DOHH2 (cell line): ENCODE measurements around the gene MYL4.
A peak's percentile ranks its signal among the peaks of the same experiment; 100 is the strongest.

Source experiments
- H3F3A ChIP-seq: fragments of 200-600 bp; sonication (generic), shearing (Covaris generic); 2 replicates; pipeline ENCODE4 v1.6.0; 2016; ENCODE audit warnings: antibody characterized with exemption, mild to moderate bottlenecking; ENCODE audit not compliant: control insufficient read depth, insufficient read depth
- H3K27ac ChIP-seq: fragments of 200-600 bp; sonication (generic); 2 replicates; pipeline ENCODE4 v1.5.1; 2014; ENCODE audit warnings: low read depth, mild to moderate bottlenecking, low read length, moderate library complexity
- H3K27me3 ChIP-seq: fragments of 200-600 bp; sonication (generic); 2 replicates; pipeline ENCODE4 v1.6.1; 2014; ENCODE audit warnings: mild to moderate bottlenecking, low read length, mixed read lengths; ENCODE audit not compliant: control insufficient read depth
- H3K36me3 ChIP-seq: fragments of 200-600 bp; sonication (generic); 2 replicates; pipeline ENCODE4 v1.6.1; 2014; ENCODE audit warnings: mild to moderate bottlenecking, low read length, moderate library complexity, mixed read lengths; ENCODE audit not compliant: control insufficient read depth
- H3K4me1 ChIP-seq: fragments of 200-600 bp; sonication (generic); 2 replicates; pipeline ENCODE4 v1.6.1; 2014; ENCODE audit warnings: mild to moderate bottlenecking, low read length, mixed read lengths; ENCODE audit not compliant: control insufficient read depth
- H3K4me2 ChIP-seq: fragments of 200-600 bp; sonication (generic); 2 replicates; pipeline ENCODE4 v1.6.0; 2014; ENCODE audit warnings: mild to moderate bottlenecking, low read length, moderate library complexity
- H3K4me3 ChIP-seq: fragments of 200-600 bp; sonication (generic); 2 replicates; pipeline ENCODE4 v1.5.1; 2014; ENCODE audit warnings: mild to moderate bottlenecking, low read length, mixed read lengths
- H3K79me2 ChIP-seq: fragments of 200-600 bp; sonication (generic); 2 replicates; pipeline ENCODE4 v1.6.1; 2014; ENCODE audit warnings: mild to moderate bottlenecking, low read length, mixed read lengths; ENCODE audit not compliant: control insufficient read depth
- H3K9me2 ChIP-seq: fragments of 200-600 bp; sonication (generic); replicated peaks from 2 replicates; pipeline ENCODE4 v1.6.1; 2014; ENCODE audit warnings: mild to moderate bottlenecking, low read length, mixed read lengths; ENCODE audit not compliant: control insufficient read depth
- H3K9me3 ChIP-seq: fragments of 200-600 bp; sonication (generic); 2 replicates; pipeline ENCODE4 v1.6.1; 2014; ENCODE audit warnings: antibody characterized with exemption, low read length, mixed read lengths; ENCODE audit not compliant: control insufficient read depth, insufficient read depth
- H4K20me1 ChIP-seq: fragments of 200-600 bp; sonication (generic); 2 replicates; pipeline ENCODE4 v1.6.0; 2014; ENCODE audit warnings: low read depth, mild to moderate bottlenecking, antibody characterized with exemption, low read length, moderate library complexity; ENCODE audit not compliant: control insufficient read depth, insufficient read depth
- EZH2phosphoT487 ChIP-seq: fragments of 200-600 bp; sonication (generic); IDR thresholded peaks from 2 replicates; pipeline ENCODE4 v1.6.1; 2017; ENCODE audit warnings: borderline replicate concordance, mild to moderate bottlenecking, antibody characterized with exemption, low read length, moderate library complexity, mixed read lengths
- TF ChIP-seq, protein P1 (sequence below): fragments of 200-600 bp; sonication (generic); IDR thresholded peaks from one replicate; pipeline ENCODE4 v1.5.1; 2014; ENCODE audit warnings: antibody characterized with exemption, mild to moderate bottlenecking, low read depth, low read length; ENCODE audit not compliant: poor library complexity, severe bottlenecking

Gene MYL4

DNA sequence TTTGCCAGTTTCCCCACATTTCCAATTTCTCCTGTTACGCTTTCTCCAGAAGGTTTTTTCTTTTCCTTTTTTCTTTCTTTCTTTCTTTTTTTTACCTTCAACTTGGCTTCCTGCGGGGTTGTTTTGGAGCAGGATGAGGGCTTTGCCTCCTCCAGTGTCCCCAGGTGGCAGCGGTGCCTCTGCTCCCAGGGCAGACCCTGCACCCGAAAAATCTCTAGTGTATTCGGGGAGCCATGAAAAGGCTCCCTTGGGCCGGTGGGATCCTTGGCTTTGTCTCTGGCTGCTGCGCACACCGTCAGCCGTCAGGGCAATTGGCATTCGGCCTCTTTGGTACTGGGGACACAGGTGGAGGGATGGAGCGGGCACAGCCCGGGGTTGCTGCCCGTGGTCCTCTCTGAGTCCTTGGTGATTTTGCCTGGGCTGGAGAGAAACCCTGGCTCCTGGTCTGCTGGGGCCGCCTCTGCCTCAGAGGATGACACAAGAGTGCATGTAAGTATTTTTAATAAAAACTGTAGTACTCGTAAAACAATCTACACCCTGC, 45.3 kb downstream of the MYL4 start:
- Histone ChIP-seq H3K4me2 (peak overlapping the region; percentile 91), H3K27ac (no peak overlapping the region), H3K4me3 (peak overlapping the region; percentile 75), H3K9me3 (no peaks in the 10 kb centered on the region), H4K20me1 (no peaks in the 10 kb centered on the region), H3K9me2 (no peaks in the 10 kb centered on the region), H3K79me2 (no peaks in the 10 kb centered on the region), H3F3A (no peaks in the 10 kb centered on the region), H3K27me3 (peaks cover 54% of the 10 kb centered on the region), H3K36me3 (no peaks in the 10 kb centered on the region), H3K4me1 (peaks cover 11% of the 10 kb centered on the region)
- TF ChIP-seq EZH2phosphoT487: no peak
- TF ChIP-seq, protein P1, sequence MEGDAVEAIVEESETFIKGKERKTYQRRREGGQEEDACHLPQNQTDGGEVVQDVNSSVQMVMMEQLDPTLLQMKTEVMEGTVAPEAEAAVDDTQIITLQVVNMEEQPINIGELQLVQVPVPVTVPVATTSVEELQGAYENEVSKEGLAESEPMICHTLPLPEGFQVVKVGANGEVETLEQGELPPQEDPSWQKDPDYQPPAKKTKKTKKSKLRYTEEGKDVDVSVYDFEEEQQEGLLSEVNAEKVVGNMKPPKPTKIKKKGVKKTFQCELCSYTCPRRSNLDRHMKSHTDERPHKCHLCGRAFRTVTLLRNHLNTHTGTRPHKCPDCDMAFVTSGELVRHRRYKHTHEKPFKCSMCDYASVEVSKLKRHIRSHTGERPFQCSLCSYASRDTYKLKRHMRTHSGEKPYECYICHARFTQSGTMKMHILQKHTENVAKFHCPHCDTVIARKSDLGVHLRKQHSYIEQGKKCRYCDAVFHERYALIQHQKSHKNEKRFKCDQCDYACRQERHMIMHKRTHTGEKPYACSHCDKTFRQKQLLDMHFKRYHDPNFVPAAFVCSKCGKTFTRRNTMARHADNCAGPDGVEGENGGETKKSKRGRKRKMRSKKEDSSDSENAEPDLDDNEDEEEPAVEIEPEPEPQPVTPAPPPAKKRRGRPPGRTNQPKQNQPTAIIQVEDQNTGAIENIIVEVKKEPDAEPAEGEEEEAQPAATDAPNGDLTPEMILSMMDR: no peak

DNA sequence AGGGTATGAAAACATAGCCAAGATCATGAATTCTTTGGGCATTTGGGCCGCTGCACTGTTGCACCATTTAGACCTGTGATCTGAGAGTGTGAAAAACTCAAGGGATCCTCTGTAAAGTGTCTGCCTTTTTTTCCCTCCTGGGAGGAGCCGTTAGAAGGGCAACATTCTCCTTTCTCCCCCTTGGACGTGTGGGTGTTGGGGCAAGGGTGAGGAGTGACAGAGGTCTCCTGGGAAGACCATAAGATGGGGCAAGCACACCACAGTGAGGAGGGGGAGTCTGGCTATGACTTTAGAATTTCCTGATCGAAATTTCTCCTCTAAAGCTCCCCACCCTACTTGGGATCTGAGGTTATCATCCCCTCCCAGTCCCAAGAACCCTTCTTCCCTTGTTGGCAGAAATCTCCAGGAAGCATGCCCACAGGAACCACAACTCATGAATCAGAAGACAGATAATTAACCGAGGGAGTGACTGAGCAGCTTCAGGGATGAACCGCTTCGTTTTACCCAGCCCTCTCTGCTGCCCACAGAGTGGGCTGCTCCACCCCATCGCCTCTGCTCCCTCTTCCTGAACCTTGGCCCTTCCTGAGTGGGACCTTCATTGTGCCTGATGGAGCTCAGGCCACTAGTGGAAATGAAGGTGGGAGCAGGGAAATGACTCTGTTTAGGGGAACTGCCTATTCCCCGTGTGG, 48.6 kb downstream of the MYL4 start:
- no peak overlapping the region for H3K4me2 ChIP-seq
- H3K79me2 ChIP-seq: no peaks in the 10 kb centered on the region
- H3K4me3 ChIP-seq: no peak overlapping the region
- no peak overlapping the region for H3K27ac ChIP-seq
- H3K9me2 ChIP-seq: no peaks in the 10 kb centered on the region
- no peaks in the 10 kb centered on the region for H3K36me3 ChIP-seq
- H3K27me3 ChIP-seq: peaks cover 58% of the 10 kb centered on the region
- TF ChIP-seq EZH2phosphoT487: no peak
- TF ChIP-seq, protein P1: no peak
- H3K9me3 ChIP-seq: no peaks in the 10 kb centered on the region
- no peaks in the 10 kb centered on the region for H3F3A ChIP-seq
- H3K4me1 ChIP-seq: peaks cover 15% of the 10 kb centered on the region
- H4K20me1 ChIP-seq: no peaks in the 10 kb centered on the region

DNA sequence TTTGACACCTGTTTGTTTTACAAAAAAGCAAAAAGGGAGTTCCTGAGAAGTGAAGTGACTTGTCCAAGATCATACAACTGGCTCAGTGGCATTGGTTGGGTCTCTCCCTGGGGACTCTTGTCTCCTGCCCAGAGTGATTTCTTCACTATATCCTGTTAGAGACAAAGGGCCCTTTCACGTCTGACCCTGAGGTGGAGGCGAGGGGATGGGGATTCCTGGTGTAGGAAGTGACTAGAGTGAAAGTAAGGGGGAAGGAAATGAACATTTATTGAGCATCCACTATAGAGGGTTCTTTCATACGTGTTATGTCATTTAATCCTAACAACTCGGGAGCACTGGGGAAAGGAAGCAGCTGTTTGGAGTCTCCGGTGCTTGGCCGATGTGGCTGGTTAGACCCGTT, 53.4 kb downstream of the MYL4 start:
- H3K4me1 ChIP-seq: peaks cover 7% of the 10 kb centered on the region; the same call in 1 of the 2 replicates
- TF ChIP-seq, protein P1: no peak
- TF ChIP-seq EZH2phosphoT487: no peak
- no peaks in the 10 kb centered on the region for H4K20me1 ChIP-seq
- H3K4me2 ChIP-seq: no peak overlapping the region
- no peaks in the 10 kb centered on the region for H3K79me2 ChIP-seq
- peaks cover 4% of the 10 kb centered on the region; the same call in 1 of the 2 replicates for H3K9me3 ChIP-seq
- H3K36me3 ChIP-seq: no peaks in the 10 kb centered on the region
- peaks cover 19% of the 10 kb centered on the region for H3K27me3 ChIP-seq
- no peaks in the 10 kb centered on the region for H3F3A ChIP-seq
- no peak overlapping the region for H3K27ac ChIP-seq
- no peaks in the 10 kb centered on the region for H3K9me2 ChIP-seq
- H3K4me3 ChIP-seq: no peak overlapping the region
